Erythroblast (primary cell): ENCODE measurements around the gene SUN1.

Experiments used
- DNase-seq, 2 experiments: peaks; one replicate each; lab custom pipeline; 2025; lab: John Stamatoyannopoulos, UW
- GATA1 ChIP-seq: IDR thresholded peaks from 2 replicates; pipeline ENCODE4 v1.6.1; 2011; ENCODE audit warnings: low read depth, mild to moderate bottlenecking, control low read depth, low read length, moderate library complexity
- POLR2A ChIP-seq: IDR thresholded peaks from 2 replicates; pipeline ENCODE4 v1.6.1; 2011; ENCODE audit warnings: mild to moderate bottlenecking, low read length

Gene SUN1

DNA sequence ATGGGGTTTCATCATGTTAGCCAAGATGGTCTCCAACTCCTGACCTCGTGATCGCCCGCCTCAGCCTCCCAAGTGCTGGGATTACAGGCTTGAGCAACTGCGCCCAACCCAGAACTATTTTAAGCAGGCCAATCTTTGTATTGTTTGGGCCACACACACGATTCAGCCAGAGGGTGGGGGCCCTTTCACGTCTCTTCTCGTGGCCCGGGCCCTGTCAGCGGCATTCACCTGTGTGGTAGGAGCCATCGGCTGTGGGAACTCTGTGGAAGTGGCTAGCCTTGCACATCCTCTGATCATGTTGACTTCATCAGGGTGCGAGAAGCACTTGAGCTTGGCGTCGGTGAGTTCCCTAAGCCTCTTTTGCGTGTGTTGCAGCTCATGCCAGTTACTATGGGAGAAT is 16.9 kb downstream of the SUN1 start:
- TF ChIP-seq GATA1 (no peak), POLR2A (no peak)
- DNase-seq = no peak

DNA sequence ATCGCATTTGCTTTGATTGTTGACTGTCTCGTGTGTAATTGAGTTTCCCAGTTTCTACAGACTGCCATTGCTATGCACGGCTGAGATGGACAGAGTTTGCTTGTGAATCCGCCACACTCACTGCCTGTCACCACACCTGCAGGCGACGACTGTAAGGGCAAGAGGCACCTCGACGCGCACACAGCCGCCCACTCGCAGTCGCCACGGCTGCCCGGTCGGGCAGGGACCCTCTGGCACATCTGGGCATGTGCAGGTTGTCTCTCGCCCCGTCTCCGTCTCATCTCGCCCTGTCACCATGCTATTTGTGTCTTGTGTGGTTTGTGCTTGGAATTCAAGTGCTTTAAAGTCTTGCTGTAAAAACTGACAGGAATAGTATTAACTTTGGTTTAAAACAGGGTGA is 17.5 kb downstream of the SUN1 start:
- no peak for DNase-seq

DNA sequence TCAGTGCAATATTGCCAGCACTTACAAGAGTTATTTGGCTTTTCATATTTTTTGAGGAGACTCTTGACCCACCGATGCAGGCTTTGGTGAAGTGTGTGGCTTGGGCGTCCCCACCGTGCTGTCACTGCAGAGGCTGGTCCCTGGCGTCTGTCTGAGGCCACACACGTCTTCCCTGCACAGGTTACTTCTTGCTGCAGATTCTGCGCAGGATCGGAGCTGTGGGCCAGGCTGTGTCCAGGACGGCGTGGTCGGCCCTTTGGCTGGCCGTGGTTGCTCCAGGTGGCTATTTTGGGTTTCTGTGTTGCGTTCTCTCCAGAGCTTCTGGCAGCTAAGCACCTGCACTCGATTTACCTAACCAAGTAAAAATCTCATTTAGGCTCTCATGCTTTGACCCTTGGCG is 18.9 kb downstream of the SUN1 start:
- TF ChIP-seq GATA1 = no peak
- no peak for TF ChIP-seq POLR2A
- DNase-seq = no peak

More for the DNA sequence above, 17.5 kb downstream of the SUN1 start:
- TF ChIP-seq GATA1 (no peak), POLR2A (no peak)

- no peak for DNase-seq
- TF ChIP-seq GATA1 (no peak), POLR2A (no peak)
Observed at GRCh38 chr7:853366-854117, 21.3 kb downstream of the SUN1 start.

DNA sequence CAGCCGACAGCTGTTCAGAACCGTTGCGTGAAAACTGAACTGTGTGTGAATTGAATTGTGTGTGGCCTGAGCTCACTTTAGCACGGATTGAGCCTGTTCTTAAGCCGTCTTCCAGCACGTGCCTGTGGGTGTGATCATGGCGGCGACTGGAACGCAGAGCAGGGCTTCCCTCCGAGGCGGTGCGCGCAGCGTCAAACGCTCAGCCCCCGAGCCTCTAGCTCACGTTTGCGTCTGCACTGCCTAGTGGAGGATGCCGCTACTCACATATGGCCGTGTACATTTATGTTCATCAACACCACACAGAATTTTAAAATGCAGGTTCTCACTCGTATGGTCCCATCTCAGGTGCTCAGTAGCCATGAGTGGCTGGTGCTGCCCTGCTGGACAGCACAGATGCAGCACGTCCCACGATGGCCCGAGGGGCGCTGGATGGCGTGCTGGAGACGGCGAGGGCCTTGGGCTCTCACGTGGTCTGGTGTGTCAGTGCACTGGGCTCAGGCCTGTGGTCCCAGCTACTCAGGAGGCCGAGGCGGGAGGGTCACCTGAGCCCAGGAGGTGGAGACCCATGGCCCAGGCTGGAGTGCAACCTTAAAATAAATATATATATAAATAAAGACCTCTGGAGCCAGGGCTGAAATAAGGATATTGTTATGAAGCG is 22.0 kb downstream of the SUN1 start:
- TF ChIP-seq GATA1 (no peak), POLR2A (no peak)
- DNase-seq = no peak

- DNase-seq = no peak
- TF ChIP-seq POLR2A = no peak
- TF ChIP-seq GATA1 = no peak
Observed at GRCh38 chr7:855686-856369, 23.6 kb downstream of the SUN1 start.

DNA sequence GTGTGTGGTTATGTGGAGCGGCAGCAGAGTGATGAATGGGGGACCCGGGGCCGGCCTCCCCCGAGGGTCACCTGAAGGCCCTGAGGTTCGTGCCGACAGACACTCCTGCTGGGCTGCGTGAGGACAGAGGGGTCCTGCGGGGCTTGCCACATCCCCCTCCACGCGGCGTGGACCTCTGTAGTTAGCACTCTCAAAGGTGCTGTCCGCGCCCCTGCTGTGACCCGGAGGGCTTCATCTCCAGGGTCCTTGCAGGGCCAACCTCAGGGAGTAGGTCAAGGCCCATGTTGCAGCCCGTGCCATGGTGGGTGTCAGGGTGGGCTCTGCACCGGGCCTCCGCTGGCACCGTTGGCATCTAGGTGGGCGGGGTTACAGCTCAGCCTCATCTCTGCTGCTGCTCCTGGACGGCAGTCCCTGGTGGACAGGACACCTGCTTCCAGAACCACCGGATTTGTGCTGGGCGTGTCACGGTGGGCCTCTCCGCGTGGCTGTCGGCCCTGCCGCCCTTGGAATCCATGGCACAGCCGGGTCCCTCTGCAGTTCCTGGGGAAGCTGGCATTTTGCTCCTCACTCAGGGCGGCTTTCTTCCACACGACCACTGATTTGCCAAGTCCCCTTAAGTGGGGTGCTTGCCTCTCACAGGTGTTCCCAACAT is 24.3 kb downstream of the SUN1 start:
- DNase-seq = no peak
- no peak for TF ChIP-seq POLR2A
- no peak for TF ChIP-seq GATA1

DNA sequence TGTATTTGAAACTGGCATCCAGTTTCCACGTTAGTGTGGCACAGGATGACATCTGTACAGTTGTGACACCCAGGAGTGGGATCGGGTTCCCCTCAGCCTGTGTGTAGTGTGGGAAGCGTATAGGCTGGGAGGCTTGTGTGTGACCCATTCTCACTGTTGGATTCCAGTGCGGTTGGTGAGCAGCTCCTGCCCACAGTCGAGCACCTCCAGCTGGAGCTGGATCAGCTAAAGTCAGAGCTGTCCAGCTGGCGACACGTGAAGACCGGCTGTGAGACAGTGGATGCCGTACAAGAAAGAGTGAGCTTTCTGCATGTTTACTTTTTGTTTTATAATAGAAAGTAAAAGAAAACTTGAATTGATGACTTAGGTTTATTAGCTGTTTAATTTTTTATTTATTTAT is 25.4 kb downstream of the SUN1 start:
- no peak for DNase-seq

GRCh38 chr7:859359-860030 is 27.2 kb downstream of the SUN1 start:
- no peak for DNase-seq
- TF ChIP-seq POLR2A = no peak
- no peak for TF ChIP-seq GATA1

More for the DNA sequence above, 25.4 kb downstream of the SUN1 start:
- TF ChIP-seq POLR2A = no peak
- no peak for TF ChIP-seq GATA1

DNA sequence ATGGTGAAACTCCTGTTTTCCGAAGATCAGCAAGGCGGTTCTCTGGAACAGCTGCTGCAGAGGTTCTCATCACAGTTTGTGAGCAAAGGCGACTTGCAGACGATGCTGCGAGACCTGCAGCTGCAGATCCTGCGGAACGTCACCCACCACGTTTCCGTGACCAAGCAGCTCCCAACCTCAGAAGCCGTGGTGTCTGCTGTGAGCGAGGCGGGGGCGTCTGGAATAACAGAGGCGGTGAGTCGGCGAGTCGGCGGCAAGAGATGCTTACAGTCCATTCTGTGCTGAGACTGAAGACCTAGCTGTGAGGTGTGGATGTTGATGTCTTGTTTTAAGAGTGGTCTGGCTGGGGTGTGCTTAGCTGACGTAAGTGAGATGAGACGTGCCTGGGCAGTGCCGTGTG is 27.9 kb downstream of the SUN1 start:
- TF ChIP-seq POLR2A = no peak
- no peak for TF ChIP-seq GATA1

GRCh38 chr7:861222-861621 is 28.9 kb downstream of the SUN1 start:
- TF ChIP-seq POLR2A (no peak), GATA1 (no peak)
- DNase-seq = no peak

More for the DNA sequence above, 27.9 kb downstream of the SUN1 start:
- no peak for DNase-seq

DNA sequence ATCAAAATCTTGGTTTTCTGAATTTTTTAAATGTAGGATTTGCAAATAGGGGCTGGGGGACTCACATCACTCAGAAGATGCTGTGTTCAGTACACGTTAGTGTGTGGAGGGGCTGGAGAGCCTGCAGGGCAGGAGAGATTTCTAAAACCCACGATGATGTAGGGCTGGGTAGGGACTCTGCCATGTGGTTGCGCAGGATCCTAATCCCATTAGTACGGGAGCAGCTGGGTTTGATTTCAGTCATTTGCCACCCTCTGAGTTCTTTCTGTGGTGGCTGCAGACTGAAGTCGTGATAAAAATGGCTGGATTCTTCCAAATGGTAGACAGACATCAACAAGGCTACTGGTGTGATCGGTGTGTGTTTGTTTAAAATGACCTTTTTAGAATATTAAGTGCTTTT is 29.9 kb downstream of the SUN1 start:
- DNase-seq = no peak
- TF ChIP-seq POLR2A = no peak
- TF ChIP-seq GATA1 = no peak

- TF ChIP-seq POLR2A (no peak), GATA1 (no peak)
- DNase-seq = no peak
Observed at GRCh38 chr7:863106-863505, 30.8 kb downstream of the SUN1 start.
